ENCODE data around the gene HVCN1.

DNA sequence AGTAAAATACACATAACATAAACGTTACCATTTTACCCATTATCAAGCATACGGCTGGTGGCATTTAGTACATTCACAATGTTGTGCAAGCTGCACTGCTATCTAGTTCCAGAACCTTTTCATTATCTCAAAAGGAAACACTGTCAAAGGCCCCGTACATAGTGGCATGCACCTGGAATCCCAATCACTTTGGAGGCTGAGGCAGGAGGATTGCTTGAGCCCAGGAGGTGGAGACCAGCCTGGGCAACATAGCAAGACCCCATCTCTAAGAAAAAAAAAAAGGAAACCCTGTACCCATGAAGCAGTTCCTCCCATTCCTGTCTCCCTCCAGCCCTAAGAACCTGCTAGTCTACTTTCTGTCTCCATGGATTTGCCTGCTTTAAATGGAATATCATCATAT is 7.4 kb upstream of the HVCN1 start:
- no peak for TF ChIP-seq EZH2 (IDR thresholded peaks at IDR 0.05; ENCODE audit: insufficient read depth, poor library complexity, severe bottlenecking)
- TF ChIP-seq EZH2phosphoT487 (IDR thresholded peaks at IDR 0.05; ENCODE audit: insufficient read depth, low read depth) = no peak

Measured in GM23248 (cell line).